Endothelial cell of umbilical vein (primary cell): ENCODE data around the gene HSPA9. TPM values are rescaled to one million over a fixed set of nuclear protein-coding genes. Genes with fewer than 3 reads are reported as not detected.

Experiments
- BruUV-seq: library from RNA; stranded (reverse); fragments of 400-500 nt; replicated peaks from 2 replicates; lab custom pipeline; 2021; lab: Mats Ljungman, UMichigan
- CTCF ChIA-PET: fragments of 300-600, 350-600 bp; sonication (Branson Sonifier 250); formaldehyde crosslinking; loops from one replicate; lab custom pipeline; 2021; ENCODE audit warnings: antibody characterized with exemption, inconsistent platforms; lab: Charles Lee
- POLR2A ChIA-PET: fragments of 300-600, 350-600 bp; sonication (Branson Sonifier 250); formaldehyde crosslinking; loops from one replicate; lab custom pipeline; 2021; ENCODE audit warnings: antibody characterized with exemption, inconsistent platforms; lab: Charles Lee
- DNase-seq: peaks from one replicate; pipeline ENCODE4 v3.0.0-alpha.2; 2011; ENCODE audit warnings: low read depth, low spot score
- FAIRE-seq: peaks from 2 replicates; lab custom pipeline; 2011; peaks lifted over from hg19 to GRCh38; lab: Jason Lieb, UNC
- H2AFZ ChIP-seq: 2 replicates; pipeline ENCODE4 v1.6.0; 2012; ENCODE audit warnings: low read depth, low read length, control low read depth, inconsistent platforms
- H3K27ac ChIP-seq: 2 replicates; pipeline ENCODE4 v1.5.1; 2011; ENCODE audit warnings: low read depth, mild to moderate bottlenecking, control low read depth, low read length, moderate library complexity; ENCODE audit not compliant: insufficient read depth
- H3K27me3 ChIP-seq, 2 experiments: 2 replicates each; pipeline versions ENCODE4 v1.6.0 to v1.6.1; 2011; ENCODE audit warnings: low read length in 2 of 2, mixed read lengths in 1 of 2; ENCODE audit not compliant: control insufficient read depth in 2 of 2, insufficient read depth in 2 of 2
- H3K36me3 ChIP-seq, 2 experiments: 2 replicates in 1 of 2; 3 replicates in 1 of 2; pipeline ENCODE4 v1.5.1; 2011; ENCODE audit warnings: low read length in 2 of 2, mild to moderate bottlenecking in 1 of 2, moderate library complexity in 1 of 2; ENCODE audit not compliant: control insufficient read depth in 2 of 2, insufficient read depth in 2 of 2; ENCODE audit errors: extremely low read depth in 1 of 2
- H3K4me1 ChIP-seq: 3 replicates; pipeline ENCODE4 v1.5.1; 2011; ENCODE audit warnings: mild to moderate bottlenecking, low read length; ENCODE audit not compliant: control insufficient read depth, insufficient read depth; ENCODE audit errors: extremely low read depth
- H3K4me2 ChIP-seq: 2 replicates; pipeline ENCODE4 v1.6.1; 2011; ENCODE audit warnings: low read length, control low read depth, mixed read lengths; ENCODE audit not compliant: insufficient read depth
- H3K4me3 ChIP-seq, 3 experiments: fragments of 200-600 bp in 1 of 3; sonication (generic), shearing (Covaris generic) in 1 of 3; replicated peaks in 1 of 3; 2 replicates each; pipeline ENCODE4 v1.5.1; 2011 to 2016; ENCODE audit warnings: control low read depth in 3 of 3, low read length in 3 of 3, mild to moderate bottlenecking in 2 of 3, inconsistent platforms in 1 of 3, low read depth in 1 of 3, moderate library complexity in 1 of 3; ENCODE audit not compliant: insufficient read depth in 1 of 3
- H3K79me2 ChIP-seq: 2 replicates; pipeline ENCODE4 v1.6.0; 2012; ENCODE audit warnings: low read length, inconsistent platforms; ENCODE audit not compliant: control insufficient read depth, insufficient read depth
- H3K9ac ChIP-seq: replicated peaks from 2 replicates; pipeline ENCODE3; 2011; ENCODE audit warnings: low read length, control low read depth; ENCODE audit not compliant: insufficient read depth; ENCODE audit errors: extremely low read depth
- H3K9me1 ChIP-seq: replicated peaks from 3 replicates; pipeline ENCODE4 v1.6.0; 2011; ENCODE audit warnings: mild to moderate bottlenecking, low read length; ENCODE audit not compliant: control insufficient read depth, insufficient read depth; ENCODE audit errors: extremely low read depth
- H3K9me3 ChIP-seq: replicated peaks from 2 replicates; pipeline ENCODE4 v1.5.1; 2012; ENCODE audit warnings: low read length, inconsistent platforms; ENCODE audit not compliant: control insufficient read depth, insufficient read depth
- H4K20me1 ChIP-seq: replicated peaks from 2 replicates; pipeline ENCODE3; 2011; ENCODE audit warnings: mild to moderate bottlenecking, low read length; ENCODE audit not compliant: control insufficient read depth, insufficient read depth; ENCODE audit errors: extremely low read depth
- EZH2 ChIP-seq: IDR thresholded peaks from 2 replicates; pipeline ENCODE4 v1.6.1; 2012; ENCODE audit warnings: borderline replicate concordance, low read depth, mild to moderate bottlenecking, moderate library complexity, low read length, inconsistent platforms; ENCODE audit not compliant: severe bottlenecking
- FOS ChIP-seq: IDR thresholded peaks from 2 replicates; pipeline ENCODE4 v1.6.1; 2011; ENCODE audit warnings: mild to moderate bottlenecking, low read length, moderate library complexity, borderline replicate concordance; ENCODE audit not compliant: insufficient read depth
- GATA2 ChIP-seq: IDR thresholded peaks from 2 replicates; pipeline ENCODE4 v1.7.0; 2011; ENCODE audit warnings: low read depth, mild to moderate bottlenecking, moderate library complexity, mixed read lengths, low read length; ENCODE audit not compliant: insufficient read length, insufficient read depth
- JUN ChIP-seq: IDR thresholded peaks from 2 replicates; pipeline ENCODE4 v1.6.1; 2011; ENCODE audit warnings: borderline replicate concordance, low read depth; ENCODE audit not compliant: insufficient read length, insufficient read depth
- MYC ChIP-seq: IDR thresholded peaks from one replicate; pipeline ENCODE4 v1.6.1; 2011; ENCODE audit warnings: mild to moderate bottlenecking, low read depth, low read length
- POLR2A ChIP-seq: IDR thresholded peaks from 2 replicates; pipeline ENCODE4 v1.6.1; 2012; ENCODE audit warnings: low read depth, mild to moderate bottlenecking, control low read depth, low read length
- POLR2AphosphoS5 ChIP-seq: IDR thresholded peaks from 2 replicates; pipeline ENCODE4 v1.6.1; 2012; ENCODE audit warnings: low read depth, mild to moderate bottlenecking, control low read depth, low read length, moderate library complexity; ENCODE audit not compliant: insufficient read depth
- dilution Hi-C: fragments of 300-500 bp; cut with MboI; formaldehyde crosslinking; loops from one replicate; pipeline ENCODE4 v1.15.0; 2019; ENCODE audit warnings: low sequenced_read_pairs; ENCODE audit not compliant: extremely low pct_ligation_motif_present
- intact Hi-C: fragments of 100-400 bp; cut with micrococcal nuclease; formaldehyde crosslinking; loops from one replicate; pipeline ENCODE4 v1.10.0; 2022
- polyA plus RNA-seq, 4 experiments: library from polyadenylated mRNA; depleted of rRNA in 3 of 4; stranded (reverse) in 3 of 4; unstranded in 1 of 4; fragments of >200 nt; gene quantifications; 2 replicates each; pipeline versions ENCODE4 v1.2.1 to v1.2.3, GENCODE V29; 2011 to 2012; ENCODE audit warnings: missing spikeins in 1 of 4
- total RNA-seq: library from RNA; stranded (reverse); gene quantifications from 2 replicates; pipeline ENCODE4 v1.2.3, GENCODE V29; 2021
- TF ChIP-seq, protein P1 (sequence below): IDR thresholded peaks from 2 replicates; pipeline ENCODE4 v1.6.1; 2011; ENCODE audit not compliant: insufficient read depth, insufficient read length
- TF ChIP-seq, protein P2 (sequence below), 2 donors: IDR thresholded peaks; 1 replicate in 1 of 2; 2 replicates in 1 of 2; pipeline ENCODE4 v1.5.1; 2011; ENCODE audit warnings: low read length in 2 of 2, mild to moderate bottlenecking in 2 of 2, moderate library complexity in 2 of 2, control low read depth in 1 of 2, inconsistent platforms in 1 of 2, low read depth in 1 of 2; ENCODE audit not compliant: insufficient read depth in 1 of 2; ENCODE audit errors: extremely low read depth in 1 of 2

HSPA9 gene
- total and polyA plus RNA-seq, 2 donors (not counting 3 experiments of a cell fraction or from before 2014, with no cell fraction given): 99.6 to 192 TPM

DNA sequence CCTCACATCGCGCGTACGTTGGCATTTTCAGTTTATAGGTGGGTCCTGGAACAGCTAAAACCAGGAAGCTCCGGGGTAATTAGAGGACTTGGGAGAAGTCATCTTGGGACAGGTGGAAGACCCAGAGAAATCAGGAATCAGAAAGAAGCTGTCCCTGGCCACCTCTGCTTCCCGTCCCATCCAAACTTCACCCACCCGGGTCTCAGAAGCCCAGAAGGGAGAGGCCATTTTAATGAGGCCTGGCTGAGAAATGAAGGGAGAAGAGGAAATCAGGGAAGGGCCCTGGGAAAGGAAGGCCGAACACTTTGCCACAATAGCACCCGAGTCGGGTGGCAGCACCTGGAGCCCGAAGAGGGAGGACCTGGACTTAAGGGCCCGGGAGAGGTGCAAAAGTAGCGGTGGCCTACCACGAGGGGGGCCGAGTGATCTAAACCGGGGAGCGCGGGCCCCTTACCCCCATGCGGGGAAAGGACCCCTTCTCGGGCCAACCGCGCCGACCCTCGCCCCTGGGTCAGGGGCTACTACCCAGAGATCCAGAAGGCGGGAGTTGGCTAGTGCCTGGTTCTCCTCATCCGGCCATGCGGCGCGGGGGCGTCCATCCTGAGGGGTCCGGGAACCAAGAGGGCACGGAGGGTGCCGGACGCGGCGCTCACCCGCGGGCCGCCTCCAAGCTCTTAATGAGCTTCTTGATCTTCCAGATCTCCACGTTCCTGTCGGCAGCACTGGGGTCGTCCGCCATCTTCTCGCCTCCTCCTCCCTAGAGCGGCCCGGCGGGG lies 32.8 kb downstream of the HSPA9 start:
- no peaks in the 10 kb centered on the region for H3K9me3 ChIP-seq
- intact Hi-C loops: no loop called here
- TF ChIP-seq JUN (no peak), MYC (no peak), POLR2A (no peak), EZH2 (no peak), GATA2 (no peak), FOS (no peak), POLR2AphosphoS5 (no peak)
- TF ChIP-seq, protein P1, sequence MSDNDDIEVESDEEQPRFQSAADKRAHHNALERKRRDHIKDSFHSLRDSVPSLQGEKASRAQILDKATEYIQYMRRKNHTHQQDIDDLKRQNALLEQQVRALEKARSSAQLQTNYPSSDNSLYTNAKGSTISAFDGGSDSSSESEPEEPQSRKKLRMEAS: no peak
- TF ChIP-seq, protein P2, sequence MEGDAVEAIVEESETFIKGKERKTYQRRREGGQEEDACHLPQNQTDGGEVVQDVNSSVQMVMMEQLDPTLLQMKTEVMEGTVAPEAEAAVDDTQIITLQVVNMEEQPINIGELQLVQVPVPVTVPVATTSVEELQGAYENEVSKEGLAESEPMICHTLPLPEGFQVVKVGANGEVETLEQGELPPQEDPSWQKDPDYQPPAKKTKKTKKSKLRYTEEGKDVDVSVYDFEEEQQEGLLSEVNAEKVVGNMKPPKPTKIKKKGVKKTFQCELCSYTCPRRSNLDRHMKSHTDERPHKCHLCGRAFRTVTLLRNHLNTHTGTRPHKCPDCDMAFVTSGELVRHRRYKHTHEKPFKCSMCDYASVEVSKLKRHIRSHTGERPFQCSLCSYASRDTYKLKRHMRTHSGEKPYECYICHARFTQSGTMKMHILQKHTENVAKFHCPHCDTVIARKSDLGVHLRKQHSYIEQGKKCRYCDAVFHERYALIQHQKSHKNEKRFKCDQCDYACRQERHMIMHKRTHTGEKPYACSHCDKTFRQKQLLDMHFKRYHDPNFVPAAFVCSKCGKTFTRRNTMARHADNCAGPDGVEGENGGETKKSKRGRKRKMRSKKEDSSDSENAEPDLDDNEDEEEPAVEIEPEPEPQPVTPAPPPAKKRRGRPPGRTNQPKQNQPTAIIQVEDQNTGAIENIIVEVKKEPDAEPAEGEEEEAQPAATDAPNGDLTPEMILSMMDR (IDR thresholded peaks at IDR 0.05; ENCODE audit: extremely low read depth in 1 of 2, insufficient read depth in 1 of 2, low read depth in 1 of 2, low read length in 2 of 2): no peak
- no peak for FAIRE-seq
- peaks cover 86% of the 10 kb centered on the region for H3K79me2 ChIP-seq
- POLR2A ChIA-PET: interaction anchor here (0.7 to 1.6 kb wide), 3 partner anchors 10 to 853 kb away, joined by 5 to 6 read pairs (median 5); no protein-coding TSS in a partner anchor
- peak overlapping the region; percentile 93 for H3K27ac ChIP-seq
- no peaks in the 10 kb centered on the region for H3K9me1 ChIP-seq
- DNase-seq: peak; percentile 28
- peak overlapping the region; percentile 42 to 95 (median 69) for H3K4me3 ChIP-seq
- BruUV-seq: TSS peak; percentile 30
- CTCF ChIA-PET: interaction anchor here (0.7 to 2.5 kb wide), 5 partner anchors 11 to 190 kb away, joined by 3 to 7 read pairs (median 4); partner anchors contain the start of genes KDM3B and REEP2
- peaks cover 33% of the 10 kb centered on the region for H3K4me1 ChIP-seq
- H3K4me2 ChIP-seq: peak overlapping the region; percentile 95
- peaks cover 8% of the 10 kb centered on the region for H4K20me1 ChIP-seq
- dilution Hi-C loops: no loop called here
- H3K36me3 ChIP-seq: peaks cover 0 to 8% of the 10 kb centered on the region in 2 experiments
- peak overlapping the region; percentile 100 for H3K9ac ChIP-seq
- H3K27me3 ChIP-seq: no peaks in the 10 kb centered on the region
- peak overlapping the region; percentile 57 for H2AFZ ChIP-seq
